ENCODE data around the gene SLC9A3.

GRCh38 chr5:485113-485945 lies 38.9 kb downstream of the SLC9A3 start:
- TF ChIP-seq EZH2 (IDR thresholded peaks at IDR 0.05), result no peak
- TF ChIP-seq CTCF (IDR thresholded peaks at IDR 0.05 in 2 of 3, conservative IDR thresholded peaks at IDR 0.05 in 1 of 3; ENCODE audit: borderline replicate concordance in 1 of 3, insufficient read depth in 1 of 3, low read depth in 2 of 3, low read length in 2 of 3), result no peak
- no peak for TF ChIP-seq ATF3 (IDR thresholded peaks at IDR 0.05)
- no peak for TF ChIP-seq FOSL1 (IDR thresholded peaks at IDR 0.05; ENCODE audit: low read depth)
- TF ChIP-seq POLR2AphosphoS5 (IDR thresholded peaks at IDR 0.05; ENCODE audit: low read depth, low read length), result no peak
- no peak for TF ChIP-seq POLR2A (IDR thresholded peaks at IDR 0.05; ENCODE audit: borderline replicate concordance, extremely low read depth, insufficient read depth, insufficient read length)
- TF ChIP-seq RAD21 (IDR thresholded peaks at IDR 0.05; ENCODE audit: low read depth), result no peak
